Measurements from ENCODE around the gene SCN8A.
A peak's percentile ranks its signal among the peaks of the same experiment; 100 is the strongest.

The SCN8A gene

GRCh38 chr12:51832354-51833107 lies 241.5 kb downstream of the SCN8A start:
- Histone ChIP-seq H3K9me3 (ENCODE audit: control insufficient read depth, insufficient read depth, low read length) (no peaks in the 10 kb centered on the region), H3K4me1 (ENCODE audit: control insufficient read depth, insufficient read depth, low read length) (peaks cover 53% of the 10 kb centered on the region), H3K36me3 (ENCODE audit: control insufficient read depth, insufficient read depth, low read length) (no peaks in the 10 kb centered on the region), H3K9ac (ENCODE audit: low read depth, low read length) (no peak overlapping the region), H3K4me3 (ENCODE audit: low read depth, low read length) (no peak overlapping the region), H3K27me3 (ENCODE audit: control insufficient read depth, insufficient read depth, low read length) (no peaks in the 10 kb centered on the region), H3K27ac (ENCODE audit: low read depth, low read length) (no peak overlapping the region)

DNA sequence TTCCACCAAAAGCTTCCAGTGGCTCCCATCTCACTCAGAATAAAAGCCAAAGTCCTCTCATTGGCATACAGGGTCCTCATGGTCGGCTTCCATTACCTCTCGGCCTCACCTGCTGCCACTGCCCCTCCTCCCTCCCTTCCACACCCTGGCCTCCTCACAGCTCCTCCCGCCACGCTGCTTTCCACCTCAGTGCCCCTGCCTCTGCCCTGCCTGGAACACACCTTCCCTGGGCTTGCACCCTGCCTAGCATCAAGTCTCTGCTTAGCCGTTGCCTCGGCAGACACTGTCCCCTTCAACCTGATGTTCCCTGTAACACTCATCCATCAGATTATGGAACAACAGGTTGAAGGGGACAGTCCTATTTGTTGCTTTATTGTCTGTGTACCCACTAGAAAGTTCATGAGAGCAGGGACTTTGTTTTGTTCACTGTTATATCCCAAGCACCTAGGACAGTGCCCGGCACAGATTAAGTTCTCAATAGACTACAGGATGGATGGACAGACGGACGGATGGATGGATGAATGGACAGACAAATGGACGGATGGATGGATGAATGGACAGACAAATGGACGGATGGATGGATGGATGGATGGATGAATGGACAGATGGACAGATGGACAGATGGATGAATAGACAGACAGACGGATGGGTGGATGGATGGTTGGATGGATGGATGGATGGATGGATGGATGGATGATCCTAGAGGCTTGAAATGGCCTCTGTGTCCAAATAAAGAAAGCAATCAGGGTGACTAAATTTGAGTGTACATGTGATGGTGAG lies 242.6 kb downstream of the SCN8A start:
- H3K9ac ChIP-seq (ENCODE audit: low read depth, low read length), result no peak overlapping the region
- H3K27ac ChIP-seq (ENCODE audit: low read depth, low read length), result no peak overlapping the region
- no peaks in the 10 kb centered on the region for H3K27me3 ChIP-seq (ENCODE audit: control insufficient read depth, insufficient read depth, low read length)
- H3K4me3 ChIP-seq (ENCODE audit: low read depth, low read length), result no peak overlapping the region
- no peaks in the 10 kb centered on the region for H3K36me3 ChIP-seq (ENCODE audit: control insufficient read depth, insufficient read depth, low read length)
- no peaks in the 10 kb centered on the region for H3K9me3 ChIP-seq (ENCODE audit: control insufficient read depth, insufficient read depth, low read length)
- peaks cover 51% of the 10 kb centered on the region for H3K4me1 ChIP-seq (ENCODE audit: control insufficient read depth, insufficient read depth, low read length)

DNA sequence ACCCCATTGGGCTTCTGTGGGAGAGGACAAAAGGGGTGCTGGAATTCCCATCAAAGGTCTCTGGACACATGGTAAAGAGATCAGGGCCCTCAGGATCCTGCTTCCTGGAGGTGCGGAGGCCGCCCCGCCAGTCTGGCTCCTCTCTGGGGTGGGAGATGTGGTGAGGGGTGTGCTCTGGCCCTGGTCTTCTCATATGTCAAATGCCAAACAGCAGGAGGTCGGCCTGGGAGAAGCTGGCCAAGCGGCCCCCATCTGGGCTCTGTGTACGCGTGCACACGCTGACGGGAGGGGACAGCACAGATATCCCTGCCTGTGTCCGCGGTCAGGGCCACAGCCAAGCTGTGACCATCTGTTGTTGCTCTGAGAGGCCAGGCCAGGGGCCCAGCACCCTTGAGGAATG lies 243.4 kb downstream of the SCN8A start:
- no peaks in the 10 kb centered on the region for H3K9me3 ChIP-seq (ENCODE audit: control insufficient read depth, insufficient read depth, low read length)
- H3K27me3 ChIP-seq (ENCODE audit: control insufficient read depth, insufficient read depth, low read length), result no peaks in the 10 kb centered on the region
- no peaks in the 10 kb centered on the region for H3K36me3 ChIP-seq (ENCODE audit: control insufficient read depth, insufficient read depth, low read length)
- H3K27ac ChIP-seq (ENCODE audit: low read depth, low read length), result no peak overlapping the region
- no peak overlapping the region for H3K4me3 ChIP-seq (ENCODE audit: low read depth, low read length)
- H3K9ac ChIP-seq (ENCODE audit: low read depth, low read length), result no peak overlapping the region
- peaks cover 45% of the 10 kb centered on the region for H3K4me1 ChIP-seq (ENCODE audit: control insufficient read depth, insufficient read depth, low read length)

DNA sequence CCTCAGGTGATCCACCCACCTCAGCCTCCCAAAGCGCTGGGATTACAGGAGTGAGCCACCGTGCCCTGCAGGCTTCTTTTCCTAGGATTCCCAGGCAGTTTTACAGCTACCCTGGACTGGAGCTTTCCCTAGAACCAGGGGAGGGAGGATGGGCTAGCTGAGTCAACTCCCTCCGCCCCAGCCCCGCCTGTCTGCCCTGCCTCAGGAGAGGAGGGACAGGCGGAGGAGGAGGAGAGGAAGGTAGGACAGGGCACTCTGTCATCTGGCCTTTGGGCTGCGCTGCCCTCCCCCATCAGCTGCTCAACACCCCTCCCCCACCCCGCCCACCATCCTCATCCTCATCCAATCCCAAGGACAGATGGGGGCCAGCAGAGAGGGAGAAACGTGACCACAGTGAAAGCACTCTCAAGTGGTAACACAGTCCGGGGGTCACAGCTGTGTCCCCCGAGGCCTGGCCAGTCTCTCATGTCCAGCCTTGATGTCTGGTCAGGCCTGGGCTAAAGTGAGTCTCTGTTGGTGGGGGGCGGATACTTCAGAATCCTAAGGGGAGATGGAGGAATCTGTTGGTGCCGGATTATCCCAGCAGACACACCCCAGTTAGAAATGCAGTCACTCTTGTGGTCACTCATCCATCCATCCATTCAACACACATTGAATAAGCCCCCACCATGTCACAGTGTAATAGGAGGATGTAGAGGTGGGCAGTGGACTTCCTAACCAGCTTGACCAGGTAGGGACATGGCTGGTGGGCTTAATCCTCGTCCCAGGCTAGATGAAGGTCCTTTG lies 245.2 kb downstream of the SCN8A start:
- H3K4me1 ChIP-seq (ENCODE audit: control insufficient read depth, insufficient read depth, low read length), result peaks cover 35% of the 10 kb centered on the region
- no peaks in the 10 kb centered on the region for H3K36me3 ChIP-seq (ENCODE audit: control insufficient read depth, insufficient read depth, low read length)
- no peak overlapping the region for H3K9ac ChIP-seq (ENCODE audit: low read depth, low read length)
- no peak overlapping the region for H3K4me3 ChIP-seq (ENCODE audit: low read depth, low read length)
- H3K27me3 ChIP-seq (ENCODE audit: control insufficient read depth, insufficient read depth, low read length), result no peaks in the 10 kb centered on the region
- no peaks in the 10 kb centered on the region for H3K9me3 ChIP-seq (ENCODE audit: control insufficient read depth, insufficient read depth, low read length)
- H3K27ac ChIP-seq (ENCODE audit: low read depth, low read length), result peak overlapping the region; percentile 79

DNA sequence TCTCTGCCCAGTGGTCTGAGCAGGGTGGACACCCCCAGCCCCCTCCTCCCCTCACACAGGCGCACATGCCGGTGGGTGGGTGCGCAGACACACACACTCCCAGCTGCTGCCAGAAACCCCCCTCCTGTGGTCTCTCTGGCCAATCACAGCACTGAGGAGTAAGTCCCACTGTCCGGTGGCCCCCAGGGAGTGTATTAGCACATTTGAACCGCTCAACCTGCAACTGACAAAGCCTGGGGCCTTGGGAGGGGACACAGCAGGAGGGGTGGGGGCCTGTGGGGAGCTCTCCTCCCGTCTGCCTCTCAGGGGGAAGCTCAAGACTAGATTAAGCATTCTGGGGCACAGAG lies 245.8 kb downstream of the SCN8A start:
- Histone ChIP-seq H3K9me3 (ENCODE audit: control insufficient read depth, insufficient read depth, low read length) (no peaks in the 10 kb centered on the region), H3K27me3 (ENCODE audit: control insufficient read depth, insufficient read depth, low read length) (no peaks in the 10 kb centered on the region), H3K4me1 (ENCODE audit: control insufficient read depth, insufficient read depth, low read length) (peaks cover 30% of the 10 kb centered on the region), H3K4me3 (ENCODE audit: low read depth, low read length) (no peak overlapping the region), H3K36me3 (ENCODE audit: control insufficient read depth, insufficient read depth, low read length) (no peaks in the 10 kb centered on the region), H3K9ac (ENCODE audit: low read depth, low read length) (no peak overlapping the region), H3K27ac (ENCODE audit: low read depth, low read length) (peak overlapping the region; percentile 79)

GRCh38 chr12:51837286-51837685 lies 246.3 kb downstream of the SCN8A start:
- Histone ChIP-seq H3K9ac (ENCODE audit: low read depth, low read length) (no peak overlapping the region), H3K9me3 (ENCODE audit: control insufficient read depth, insufficient read depth, low read length) (no peaks in the 10 kb centered on the region), H3K27me3 (ENCODE audit: control insufficient read depth, insufficient read depth, low read length) (no peaks in the 10 kb centered on the region)

DNA sequence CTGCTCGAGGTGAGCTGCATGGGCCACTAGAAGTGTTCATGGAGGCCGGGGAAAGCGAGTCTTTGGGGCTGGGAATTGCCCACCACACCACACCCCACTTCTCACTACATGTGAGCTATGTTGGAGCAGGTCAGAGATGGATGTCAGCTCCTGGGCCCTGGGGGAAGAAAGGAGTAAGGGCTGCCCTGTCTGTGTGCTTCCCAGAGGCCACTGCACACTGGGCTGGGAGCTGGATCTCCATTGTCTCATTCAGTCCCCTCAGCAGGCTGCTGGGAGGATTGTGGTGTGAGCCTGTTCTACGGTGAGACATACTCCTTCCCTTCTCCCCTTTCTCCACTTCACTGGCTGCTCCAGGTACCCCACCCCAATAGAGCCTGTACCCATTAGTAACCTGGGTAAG lies 247.0 kb downstream of the SCN8A start:
- peak overlapping the region; percentile 79 for H3K27ac ChIP-seq (ENCODE audit: low read depth, low read length)
- H3K9me3 ChIP-seq (ENCODE audit: control insufficient read depth, insufficient read depth, low read length), result no peaks in the 10 kb centered on the region
- H3K4me3 ChIP-seq (ENCODE audit: low read depth, low read length), result no peak overlapping the region
- no peaks in the 10 kb centered on the region for H3K36me3 ChIP-seq (ENCODE audit: control insufficient read depth, insufficient read depth, low read length)
- peaks cover 22% of the 10 kb centered on the region for H3K4me1 ChIP-seq (ENCODE audit: control insufficient read depth, insufficient read depth, low read length)
- no peak overlapping the region for H3K9ac ChIP-seq (ENCODE audit: low read depth, low read length)
- H3K27me3 ChIP-seq (ENCODE audit: control insufficient read depth, insufficient read depth, low read length), result no peaks in the 10 kb centered on the region

More at GRCh38 chr12:51837286-51837685, 246.3 kb downstream of the SCN8A start:
- Histone ChIP-seq H3K4me3 (ENCODE audit: low read depth, low read length) (no peak overlapping the region), H3K27ac (ENCODE audit: low read depth, low read length) (peak overlapping the region; percentile 79), H3K36me3 (ENCODE audit: control insufficient read depth, insufficient read depth, low read length) (no peaks in the 10 kb centered on the region), H3K4me1 (ENCODE audit: control insufficient read depth, insufficient read depth, low read length) (peaks cover 28% of the 10 kb centered on the region)

DNA sequence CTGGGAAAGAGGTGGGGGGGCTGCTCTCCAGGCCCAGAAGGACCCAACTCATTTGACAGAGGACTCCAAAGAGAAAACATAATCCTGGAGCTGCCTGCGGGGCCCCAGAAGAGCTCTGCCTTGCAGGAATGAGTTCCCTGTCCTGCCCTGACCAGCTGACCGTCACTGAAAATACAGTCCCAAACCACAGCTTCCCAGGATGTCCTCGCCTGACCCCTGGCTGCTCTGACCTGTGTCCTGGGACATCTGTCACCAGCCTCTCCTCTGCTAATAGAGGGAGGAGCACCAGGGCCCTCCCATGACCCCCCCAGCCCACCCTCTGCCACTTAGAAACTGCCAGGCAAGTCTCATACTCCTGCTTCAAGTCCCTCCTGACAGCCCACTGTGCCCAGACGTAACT lies 247.7 kb downstream of the SCN8A start:
- H3K9ac ChIP-seq (ENCODE audit: low read depth, low read length), result no peak overlapping the region
- H3K4me1 ChIP-seq (ENCODE audit: control insufficient read depth, insufficient read depth, low read length), result peaks cover 22% of the 10 kb centered on the region
- H3K27me3 ChIP-seq (ENCODE audit: control insufficient read depth, insufficient read depth, low read length), result no peaks in the 10 kb centered on the region
- H3K9me3 ChIP-seq (ENCODE audit: control insufficient read depth, insufficient read depth, low read length), result no peaks in the 10 kb centered on the region
- no peak overlapping the region for H3K27ac ChIP-seq (ENCODE audit: low read depth, low read length)
- no peaks in the 10 kb centered on the region for H3K36me3 ChIP-seq (ENCODE audit: control insufficient read depth, insufficient read depth, low read length)
- H3K4me3 ChIP-seq (ENCODE audit: low read depth, low read length), result no peak overlapping the region

- Histone ChIP-seq H3K27me3 (ENCODE audit: control insufficient read depth, insufficient read depth, low read length) (no peaks in the 10 kb centered on the region), H3K36me3 (ENCODE audit: control insufficient read depth, insufficient read depth, low read length) (no peaks in the 10 kb centered on the region), H3K9ac (ENCODE audit: low read depth, low read length) (no peak overlapping the region), H3K27ac (ENCODE audit: low read depth, low read length) (no peak overlapping the region), H3K9me3 (ENCODE audit: control insufficient read depth, insufficient read depth, low read length) (no peaks in the 10 kb centered on the region), H3K4me3 (ENCODE audit: low read depth, low read length) (no peak overlapping the region), H3K4me1 (ENCODE audit: control insufficient read depth, insufficient read depth, low read length) (peaks cover 22% of the 10 kb centered on the region)
Measured at GRCh38 chr12:51839310-51839947, 248.4 kb downstream of the SCN8A start.

DNA sequence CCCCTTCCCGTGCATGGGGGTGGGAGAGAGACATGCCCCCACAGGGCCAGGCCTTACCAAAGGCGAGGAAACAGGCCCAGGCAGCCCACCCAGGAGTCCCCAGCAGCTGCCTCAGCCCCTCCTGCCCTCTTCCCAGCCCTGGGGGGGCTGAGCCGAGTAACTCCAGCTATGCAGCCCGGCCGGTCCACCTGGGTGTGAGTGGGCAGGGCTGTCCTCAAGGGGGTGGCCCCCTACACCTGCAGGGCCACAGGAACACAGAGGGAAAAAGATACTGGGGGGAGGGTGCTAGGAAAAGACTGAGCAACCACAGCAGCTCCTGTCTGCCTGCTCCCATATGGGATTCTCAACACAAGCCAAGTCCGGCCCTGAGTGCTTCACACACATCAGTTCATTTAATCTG lies 249.9 kb downstream of the SCN8A start:
- H3K27me3 ChIP-seq (ENCODE audit: control insufficient read depth, insufficient read depth, low read length), result peaks cover 7% of the 10 kb centered on the region; the same call in 1 of the 2 replicates
- H3K27ac ChIP-seq (ENCODE audit: low read depth, low read length), result no peak overlapping the region
- H3K4me1 ChIP-seq (ENCODE audit: control insufficient read depth, insufficient read depth, low read length), result peaks cover 31% of the 10 kb centered on the region

More for the DNA sequence above, 249.9 kb downstream of the SCN8A start:
- no peaks in the 10 kb centered on the region for H3K9me3 ChIP-seq (ENCODE audit: control insufficient read depth, insufficient read depth, low read length)
- H3K36me3 ChIP-seq (ENCODE audit: control insufficient read depth, insufficient read depth, low read length), result no peaks in the 10 kb centered on the region
- no peak overlapping the region for H3K9ac ChIP-seq (ENCODE audit: low read depth, low read length)
- H3K4me3 ChIP-seq (ENCODE audit: low read depth, low read length), result no peak overlapping the region

Measured in HUES48 (cell line).